Renal cortical epithelial cell (primary cell): ENCODE results near the gene SLC9A9. TPM values are rescaled to one million over a fixed set of nuclear protein-coding genes. Genes with fewer than 3 reads are reported as not detected.
A peak's percentile ranks its signal among the peaks of the same experiment; 100 is the strongest.
"Not testable (repeated sequence)": the region's sequence is repeated elsewhere in the genome, so short reads cannot be mapped to it uniquely, and the experiment has no call there.

Source experiments
- DNase-seq: peaks from one replicate; pipeline ENCODE4 v3.0.0-alpha.2; 2011; ENCODE audit warnings: low read depth
- total RNA-seq: library from RNA; depleted of rRNA; stranded (reverse); fragments of >200 nt; gene quantifications from 2 replicates; pipeline ENCODE4 v1.2.3, GENCODE V29; 2014

SLC9A9 gene
- total RNA-seq, 1 donor from 2014 or later, result 1.0 TPM

DNA sequence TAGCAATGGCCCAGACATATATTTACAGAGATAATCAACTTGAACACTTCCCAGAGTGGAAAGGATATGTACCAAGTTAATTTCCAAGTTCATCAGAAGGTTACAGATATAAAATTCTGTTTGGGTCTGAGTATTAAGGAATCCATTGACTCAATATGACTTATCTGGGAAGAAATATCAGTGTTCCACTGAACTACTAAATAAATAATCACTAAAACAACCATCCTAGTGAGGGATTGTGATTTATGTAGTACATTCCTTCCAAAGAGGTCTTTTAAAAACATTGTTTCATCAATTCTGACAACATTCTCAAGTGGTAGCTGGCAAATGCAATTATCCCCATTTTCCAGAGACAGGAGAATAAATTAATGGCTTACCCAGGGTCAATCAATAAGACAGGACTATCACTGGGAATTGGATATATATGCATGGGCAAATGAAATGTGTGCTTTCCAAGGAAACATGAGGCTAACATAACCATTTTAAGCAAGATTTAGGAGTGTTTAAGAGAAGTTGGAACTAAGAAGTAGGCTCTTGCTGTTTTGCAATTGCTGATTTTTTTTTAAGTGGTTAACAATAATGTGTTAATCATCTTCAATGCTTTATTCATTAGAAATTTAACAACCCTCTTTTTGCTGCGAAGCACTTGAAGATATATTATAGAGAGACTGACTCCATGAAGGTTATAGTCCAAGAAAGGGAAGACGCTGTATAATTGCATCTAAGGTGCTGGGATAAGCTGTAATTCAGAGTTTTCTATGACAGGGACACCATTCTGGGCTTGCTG lies 37.9 kb downstream of the SLC9A9 start:
- DNase-seq, result no peak

DNA sequence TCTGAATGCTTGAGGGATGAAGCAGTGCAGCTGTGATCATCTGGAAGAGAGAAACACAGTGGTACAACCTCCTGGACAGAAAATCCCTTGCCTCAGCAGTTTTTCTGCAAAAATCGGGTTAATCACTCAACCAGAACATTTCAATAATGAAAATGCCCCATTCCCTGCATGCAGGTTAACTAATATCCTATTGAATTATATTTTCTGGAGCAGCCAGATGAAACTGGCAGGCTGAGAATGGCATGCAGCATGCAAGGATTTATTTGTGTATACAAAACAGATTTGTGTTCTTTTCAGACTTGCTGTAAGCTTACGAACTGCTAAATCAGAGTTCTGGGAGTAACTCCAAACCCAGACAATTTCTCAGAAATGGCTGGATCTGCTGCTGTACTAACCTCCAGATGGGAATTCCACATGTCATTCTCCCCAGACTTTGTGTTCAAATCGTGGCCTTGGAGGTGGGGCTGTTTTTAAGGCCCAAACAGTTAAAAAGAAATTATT lies 39.1 kb downstream of the SLC9A9 start:
- no peak for DNase-seq

DNA sequence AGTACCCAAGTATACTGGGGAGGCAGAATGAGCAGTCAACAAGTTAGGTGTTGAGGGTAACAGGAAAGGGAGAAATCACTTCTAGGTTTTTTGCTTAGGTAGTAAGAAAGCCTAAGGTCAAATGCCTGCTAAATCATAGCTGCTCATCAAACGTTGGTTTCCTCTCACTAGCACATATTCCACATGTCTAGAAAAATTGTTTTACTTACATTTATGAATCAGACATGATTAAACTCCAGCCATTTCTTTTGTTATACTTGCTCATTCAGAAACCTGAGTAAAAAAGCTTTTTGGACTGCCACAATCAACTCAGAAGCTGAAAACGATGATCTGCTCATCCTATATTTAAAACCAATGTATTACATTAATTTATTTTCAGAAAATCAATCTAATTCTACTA lies 40.2 kb downstream of the SLC9A9 start:
- no peak for DNase-seq

DNA sequence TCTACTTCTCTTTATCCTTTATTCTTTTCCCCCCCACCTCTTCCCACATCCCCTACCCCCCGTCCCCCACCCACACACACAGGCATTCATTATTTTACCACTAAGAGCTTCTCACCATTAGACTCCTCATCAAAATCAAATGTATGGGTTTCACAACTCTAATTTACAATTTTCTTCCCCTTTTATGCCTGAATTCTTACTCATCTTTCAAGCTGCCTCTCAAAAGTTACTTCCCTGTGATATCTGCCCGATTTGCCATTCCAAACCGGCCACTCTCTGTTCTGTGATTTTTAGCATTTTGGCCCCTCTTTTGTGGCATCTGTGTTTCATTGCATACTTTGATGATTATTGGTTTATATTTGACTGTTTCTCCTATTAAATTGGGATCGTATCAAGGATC lies 42.2 kb downstream of the SLC9A9 start:
- DNase-seq, result no peak

DNA sequence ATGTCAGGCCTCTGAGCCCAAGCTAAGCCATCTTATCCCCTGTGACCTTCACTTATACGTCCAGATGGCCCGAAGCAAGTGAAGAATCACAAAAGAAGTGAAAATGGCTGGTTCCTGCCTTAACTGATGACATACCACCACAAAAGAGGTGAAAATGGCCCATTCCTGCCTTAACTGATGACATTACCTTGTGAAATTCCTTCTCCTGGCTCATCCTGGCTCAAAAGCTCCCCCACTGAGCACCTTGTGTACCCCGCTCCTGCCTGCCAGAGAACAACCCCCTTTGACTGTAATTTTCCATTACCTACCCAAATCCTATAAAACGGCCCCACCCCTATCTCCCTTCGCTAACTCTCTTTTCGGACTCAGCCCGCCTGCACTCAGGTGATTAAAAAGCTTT lies 42.8 kb downstream of the SLC9A9 start:
- DNase-seq, result not testable (repeated sequence)

DNA sequence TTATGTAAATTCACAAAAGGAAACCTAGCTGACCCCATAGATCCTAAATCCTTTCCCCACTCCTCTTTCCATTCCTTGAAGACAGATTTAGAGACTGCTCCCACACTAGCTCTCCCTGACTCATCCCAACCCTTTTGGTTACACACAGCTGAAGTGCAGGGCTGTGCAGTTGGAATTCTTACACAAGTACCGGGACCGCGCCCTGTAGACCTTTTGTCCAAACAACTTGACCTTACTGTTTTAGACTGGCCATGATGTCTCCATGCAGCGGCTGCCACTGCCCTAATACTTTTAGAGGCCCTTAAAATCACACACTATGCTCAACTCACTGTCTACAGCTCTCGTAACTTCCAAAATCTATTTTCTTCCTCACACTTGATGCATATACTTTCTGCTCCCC lies 47.2 kb downstream of the SLC9A9 start:
- DNase-seq, result not testable (repeated sequence)

DNA sequence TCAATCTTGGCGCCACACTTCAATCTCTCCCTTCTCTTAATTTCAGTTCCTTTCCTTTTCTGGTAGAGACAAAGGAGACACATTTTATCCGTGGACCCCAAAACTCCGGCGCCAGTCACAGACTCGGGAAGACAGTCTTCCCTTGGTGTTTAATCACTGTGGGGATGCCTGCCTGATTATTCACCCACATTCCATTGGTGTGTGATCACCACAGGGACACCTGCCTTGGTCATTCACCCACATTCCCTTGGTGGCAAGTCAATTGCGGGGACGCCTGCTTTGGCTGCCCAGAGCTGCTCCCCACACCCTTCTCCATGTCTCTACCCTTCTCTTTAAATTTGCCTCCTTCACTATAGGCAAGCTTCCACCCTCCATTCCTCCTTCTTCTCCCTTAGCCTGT lies 50.1 kb downstream of the SLC9A9 start:
- DNase-seq, result not testable (repeated sequence)

DNA sequence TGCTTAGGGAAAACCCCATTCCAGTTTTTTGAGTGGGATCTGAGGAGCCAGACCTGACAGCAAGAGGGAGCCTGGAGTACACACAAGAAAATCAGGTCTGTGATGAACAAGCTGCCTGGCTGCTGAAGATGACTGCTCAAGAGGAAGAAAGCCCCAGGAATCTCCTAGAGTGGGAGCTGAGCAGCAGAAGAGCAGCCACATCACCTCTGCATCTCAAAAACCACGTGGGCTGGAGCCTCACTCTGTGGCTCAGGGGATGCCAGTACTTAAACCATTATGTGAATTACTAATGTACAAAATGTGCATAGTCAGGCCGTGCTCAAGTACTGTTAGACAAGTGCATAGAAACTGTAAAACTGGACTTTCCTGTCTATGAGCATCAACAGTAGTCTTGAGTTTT lies 52.4 kb downstream of the SLC9A9 start:
- DNase-seq, result no peak

DNA sequence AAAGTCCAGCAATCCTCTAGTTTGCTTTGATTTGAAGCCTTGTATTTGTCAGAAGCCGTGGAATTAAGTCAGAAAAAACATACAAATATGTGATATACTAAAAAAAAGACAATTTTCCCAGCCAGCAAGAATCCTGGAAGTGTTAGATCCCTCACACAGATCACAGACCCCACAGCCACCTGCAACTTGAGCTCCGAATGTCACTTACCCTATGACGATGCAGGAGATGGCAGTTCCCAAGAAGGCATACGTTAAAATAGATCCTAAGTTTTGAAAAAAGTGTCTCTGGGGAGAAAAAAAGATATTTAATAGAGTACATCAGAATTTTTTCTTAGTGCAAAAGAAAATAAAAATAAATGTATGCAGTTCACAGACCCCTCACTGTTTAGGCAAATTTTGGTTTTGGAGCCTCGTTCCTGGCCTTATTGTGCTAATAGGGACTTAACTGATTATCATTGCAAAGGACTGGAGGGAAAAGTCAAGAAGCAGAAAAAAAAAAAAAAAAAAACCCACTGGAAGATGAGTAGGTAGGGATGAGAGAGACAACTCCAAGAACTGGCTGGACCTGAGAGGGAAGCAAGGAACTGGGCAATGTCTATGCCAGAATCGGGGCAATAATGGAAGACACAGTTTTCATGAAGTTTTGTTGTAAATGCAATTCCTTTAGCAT lies 53.3 kb downstream of the SLC9A9 start:
- DNase-seq, result no peak

DNA sequence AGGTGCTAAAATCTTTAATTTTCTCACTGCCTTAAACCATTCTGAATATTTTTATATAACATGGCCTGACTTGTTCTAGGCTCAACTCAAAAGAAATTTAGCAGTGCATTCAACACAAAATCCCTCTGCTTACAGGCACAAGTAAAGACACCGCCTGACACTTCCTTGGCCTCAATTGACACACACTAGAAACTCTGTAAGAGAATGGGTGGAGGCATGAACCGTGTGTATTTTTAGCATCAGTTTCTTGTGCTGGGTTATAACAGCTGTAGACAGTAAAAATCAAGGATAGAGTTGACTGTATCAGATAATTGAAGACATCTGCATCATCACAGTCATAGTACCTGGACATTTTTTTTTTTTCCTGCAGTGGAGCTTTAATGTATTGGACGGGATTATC lies 54.3 kb downstream of the SLC9A9 start:
- no peak for DNase-seq

DNA sequence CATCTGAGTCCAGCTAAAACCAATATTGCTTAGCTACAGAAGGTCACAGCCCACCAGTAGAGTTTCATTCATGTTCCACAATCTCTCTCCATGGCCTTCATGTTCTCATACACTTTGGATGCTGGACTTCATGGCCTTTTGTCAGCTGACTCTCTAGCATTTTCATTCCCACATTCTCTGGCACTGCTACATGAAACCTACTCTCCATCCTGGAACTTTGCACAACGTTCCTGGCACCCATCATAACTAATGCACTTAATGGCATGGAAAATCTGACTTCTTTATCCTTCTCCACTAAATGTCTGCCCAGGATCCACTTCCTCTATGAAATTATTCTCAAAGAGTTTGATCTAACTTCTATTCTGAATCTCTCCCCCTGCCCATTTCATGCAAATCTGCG lies 56.9 kb downstream of the SLC9A9 start:
- no peak for DNase-seq

DNA sequence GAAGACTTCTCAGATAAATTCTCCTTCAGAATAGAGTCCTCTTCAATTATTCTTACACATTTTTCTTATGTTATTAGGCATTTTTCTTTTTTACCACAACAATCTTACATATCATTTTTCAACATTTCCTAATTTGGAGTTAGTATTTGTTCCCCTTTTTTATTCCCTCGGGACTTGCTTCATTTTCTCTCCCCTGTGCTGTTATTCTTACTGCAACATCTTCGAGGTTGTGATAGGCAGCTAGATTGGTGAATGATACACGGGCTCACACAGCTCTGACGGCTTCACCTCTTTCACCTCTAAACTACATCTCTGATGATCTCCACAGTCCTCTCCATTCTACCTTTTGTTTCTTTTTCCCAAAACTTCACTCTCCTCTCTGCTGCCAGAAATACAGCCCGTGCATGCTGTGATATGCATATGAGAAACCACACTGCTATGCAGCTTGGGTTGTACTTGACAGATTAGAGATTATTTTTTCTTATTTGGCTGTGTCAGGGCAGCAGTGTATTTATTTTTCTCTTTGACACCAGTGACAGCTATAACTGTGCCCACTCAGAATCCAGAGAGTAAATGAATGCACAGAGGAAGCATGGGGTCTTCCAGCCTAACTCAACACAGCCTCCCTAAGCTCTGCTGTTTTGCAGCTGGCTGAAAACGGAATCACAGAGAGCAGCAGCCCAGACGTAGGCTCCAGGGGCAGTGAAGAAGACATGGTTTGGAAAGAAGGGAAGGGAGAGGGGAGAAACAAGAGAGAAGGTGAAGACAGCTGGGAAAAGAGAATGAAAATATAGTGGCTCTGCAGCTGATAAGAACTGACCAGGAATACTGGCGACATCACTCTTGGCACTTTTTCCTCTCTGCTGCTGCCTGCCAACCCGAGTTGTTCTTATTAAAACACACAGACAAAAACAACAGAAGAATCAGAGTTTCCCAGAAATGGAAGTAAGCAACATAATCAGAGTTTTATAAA lies 61.8 kb downstream of the SLC9A9 start:
- no peak for DNase-seq

DNA sequence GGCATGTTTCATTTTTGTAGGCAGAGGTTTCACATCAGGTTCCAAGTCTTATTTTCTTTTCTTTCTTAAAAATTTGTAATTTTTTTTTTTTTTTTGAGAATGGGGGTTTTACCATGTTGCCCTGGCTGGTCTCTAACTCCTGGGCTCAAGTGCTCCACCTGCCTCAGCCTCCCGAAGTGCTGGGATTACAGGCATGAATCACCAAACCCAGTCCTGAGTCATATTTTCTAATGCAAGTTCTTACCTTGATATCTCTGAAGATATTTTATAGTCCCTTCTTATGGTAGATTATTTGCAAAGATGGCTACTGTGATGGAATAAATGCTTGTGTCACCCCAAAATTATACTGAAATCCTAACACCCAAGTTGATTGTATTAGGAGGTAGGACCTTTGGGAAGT lies 63.8 kb downstream of the SLC9A9 start:
- no peak for DNase-seq

DNA sequence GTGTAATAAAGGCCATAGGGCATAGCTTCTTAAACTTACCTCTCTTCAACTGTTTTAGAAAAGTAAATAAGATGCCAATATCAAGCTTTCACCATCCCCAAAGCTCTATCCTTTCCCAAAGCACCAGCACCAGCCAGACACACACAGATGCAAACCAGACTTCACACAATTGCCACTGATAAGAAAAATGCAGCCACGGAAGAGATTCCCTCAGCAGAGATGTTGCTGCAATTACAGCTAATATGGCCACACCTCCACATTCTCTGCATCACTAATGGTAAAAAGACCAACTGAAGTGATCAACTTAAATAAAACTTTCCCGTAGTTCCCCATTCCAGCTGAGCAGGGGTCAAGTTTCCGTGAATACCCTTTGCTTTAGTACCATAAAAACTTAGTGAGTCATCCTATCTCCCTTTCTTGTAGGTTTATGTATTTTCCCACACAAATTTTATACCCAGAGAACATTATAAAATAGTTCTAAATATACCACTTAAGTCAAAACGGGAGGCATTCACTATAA lies 64.4 kb downstream of the SLC9A9 start:
- no peak for DNase-seq

DNA sequence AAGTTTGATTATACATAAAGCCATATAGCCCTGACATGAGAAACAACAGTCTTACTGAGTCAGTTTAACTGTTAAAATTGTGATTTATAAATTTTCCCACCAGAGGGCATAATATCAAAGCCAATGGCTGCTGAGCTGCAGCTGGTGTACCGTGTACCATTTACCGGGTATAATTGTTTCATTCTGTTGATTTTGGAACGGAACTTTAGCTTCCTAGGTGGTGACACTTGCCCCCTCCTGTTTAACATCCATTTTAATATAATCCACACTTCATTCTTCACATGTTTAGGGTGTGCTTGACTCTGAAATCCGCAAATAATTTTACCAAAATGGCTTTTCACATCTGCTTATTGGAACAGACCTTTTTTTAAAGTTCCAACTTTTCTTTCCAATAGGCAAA lies 72.8 kb downstream of the SLC9A9 start:
- DNase-seq, result peak; percentile 38

DNA sequence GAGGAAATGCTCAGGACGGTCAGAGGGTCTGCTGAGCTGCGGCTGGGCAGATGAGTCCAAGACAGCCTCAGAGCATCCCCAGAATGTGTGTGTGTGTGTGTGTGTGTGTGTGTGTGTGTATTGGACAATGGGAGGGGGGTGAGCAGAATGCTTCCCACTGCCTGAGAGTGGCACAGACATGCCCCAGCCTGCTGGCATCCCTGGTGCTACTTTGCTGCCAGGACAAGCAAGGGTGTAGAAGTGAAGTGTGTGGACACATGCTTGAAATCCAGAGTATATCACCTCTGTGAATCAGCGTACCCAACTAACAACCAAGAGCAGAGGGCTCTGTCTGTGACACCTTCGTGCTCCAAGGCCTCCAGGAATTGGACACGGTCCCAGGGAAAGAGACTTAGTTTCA lies 76.3 kb downstream of the SLC9A9 start:
- DNase-seq, result no peak

DNA sequence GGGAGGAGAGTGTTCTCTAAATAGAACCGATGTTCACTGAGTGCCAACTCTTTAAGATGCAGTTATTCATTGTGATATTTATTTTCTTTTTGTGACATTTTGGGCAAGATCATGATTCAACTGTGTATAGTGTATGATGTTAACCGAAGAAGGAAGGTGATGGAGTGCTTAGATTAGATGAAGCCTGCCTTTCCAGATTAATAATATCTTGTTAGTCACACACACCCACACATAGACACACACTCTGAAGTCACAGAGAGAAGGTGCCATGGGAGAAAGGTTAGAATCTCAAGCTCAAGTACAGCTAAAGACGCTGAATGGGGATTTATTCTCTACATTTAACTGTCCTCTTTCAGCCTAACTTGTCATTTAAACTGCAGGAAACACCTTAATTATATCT lies 77.0 kb downstream of the SLC9A9 start:
- DNase-seq, result no peak

DNA sequence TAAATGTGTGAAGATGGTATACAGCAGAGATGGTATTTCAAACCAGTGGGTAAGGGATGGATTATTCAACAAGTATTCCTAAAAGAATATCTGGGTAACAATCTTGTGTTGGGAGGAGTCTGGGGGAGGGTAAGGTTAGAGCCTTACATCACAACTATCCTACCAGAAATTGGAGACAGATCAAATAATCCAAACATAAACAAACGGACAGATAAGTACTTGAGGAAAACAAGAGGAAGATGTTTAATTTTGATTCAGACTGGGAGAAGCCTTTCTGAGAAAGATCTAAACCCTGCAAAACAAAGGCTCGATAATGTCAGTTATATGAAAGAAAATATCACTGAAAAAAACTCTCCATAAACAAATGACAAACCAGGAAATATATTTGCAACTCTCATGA lies 77.9 kb downstream of the SLC9A9 start:
- DNase-seq, result no peak

DNA sequence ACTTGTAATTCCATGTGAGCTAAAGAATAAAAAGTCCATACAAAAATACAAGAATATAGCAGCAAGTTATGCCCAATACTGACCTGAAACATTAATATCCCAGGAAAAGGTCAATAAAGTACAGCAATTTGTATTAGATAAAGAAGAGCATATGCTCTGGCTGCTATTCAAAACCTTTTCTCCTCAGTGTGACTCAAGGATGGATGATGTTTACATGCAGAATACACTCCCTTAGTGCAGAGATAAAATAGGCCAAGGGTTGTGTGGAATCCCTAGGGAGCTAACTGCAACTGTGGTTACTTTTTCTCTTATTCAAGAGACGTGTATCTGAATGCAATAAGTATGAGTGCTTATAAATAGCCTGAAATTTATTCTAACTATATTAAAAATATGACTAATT lies 78.7 kb downstream of the SLC9A9 start:
- no peak for DNase-seq

DNA sequence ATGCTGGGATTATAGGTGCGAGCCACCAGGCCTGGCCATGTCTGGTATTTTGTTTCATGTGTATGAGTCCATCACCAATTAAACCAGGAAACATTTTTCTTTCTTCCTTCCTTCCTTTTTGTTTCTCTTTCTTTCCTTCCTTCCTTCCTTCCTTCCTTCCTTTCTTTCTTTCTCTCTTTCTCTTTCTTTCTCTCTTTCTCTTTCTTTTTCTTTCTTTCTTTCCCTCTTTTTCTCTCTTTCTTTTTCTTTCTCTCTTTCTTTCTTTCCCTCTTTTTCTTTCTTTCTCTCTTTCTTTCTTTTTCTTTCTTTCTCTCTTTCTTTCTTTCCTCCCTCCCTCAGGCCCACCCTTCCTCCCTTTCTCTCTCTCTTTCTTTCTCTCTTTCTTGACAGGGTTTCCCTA lies 83.4 kb downstream of the SLC9A9 start:
- DNase-seq, result no peak

DNA sequence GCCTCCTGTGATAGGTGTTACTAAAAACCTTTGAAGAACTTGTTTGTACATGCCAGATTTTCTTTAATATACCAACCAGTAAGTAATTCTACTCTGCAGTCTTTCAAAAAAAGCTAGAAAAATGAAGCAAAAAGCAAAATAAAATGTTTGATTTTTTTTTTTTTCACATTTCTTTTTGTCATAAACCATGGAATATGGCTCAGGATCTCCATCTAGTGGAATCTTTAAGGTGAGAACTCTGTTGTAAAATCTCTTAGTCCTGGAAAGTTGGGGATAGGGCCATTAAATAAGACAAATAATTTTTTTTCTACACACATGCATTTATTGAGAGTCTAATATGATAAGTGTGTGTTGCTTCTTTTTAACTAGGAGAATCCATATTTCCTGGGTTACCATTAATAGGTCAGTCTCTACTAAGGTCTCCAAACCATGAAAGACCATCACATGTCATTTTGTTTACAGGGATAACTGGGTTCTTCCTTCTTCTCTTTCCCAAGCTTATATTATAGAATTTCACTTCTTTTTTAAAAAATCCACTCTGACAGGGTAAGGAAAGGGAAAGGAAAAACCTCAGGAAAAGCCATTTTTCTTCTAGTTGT lies 84.6 kb downstream of the SLC9A9 start:
- peak; percentile 50 for DNase-seq

DNA sequence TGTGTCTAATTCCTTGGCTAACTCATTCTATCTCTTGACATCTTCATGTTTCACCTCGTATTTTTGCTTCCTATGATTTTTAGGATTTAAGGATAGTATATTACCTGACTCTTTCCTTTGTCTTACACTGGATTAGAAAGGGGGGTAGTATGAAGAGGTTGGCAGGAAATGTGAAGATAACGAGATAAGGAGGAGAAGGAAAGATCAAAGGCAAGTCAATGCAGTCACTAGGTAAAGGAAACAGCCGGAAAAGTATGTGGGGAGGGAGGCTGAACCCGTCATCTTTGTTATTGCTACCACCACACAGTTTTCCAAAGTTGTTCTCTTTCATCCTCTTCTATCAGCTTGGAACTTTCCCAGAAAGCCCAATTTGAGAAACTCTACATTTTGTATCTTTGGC lies 90.6 kb downstream of the SLC9A9 start:
- DNase-seq, result no peak
